ENCODE data around the gene BZW1.

DNA sequence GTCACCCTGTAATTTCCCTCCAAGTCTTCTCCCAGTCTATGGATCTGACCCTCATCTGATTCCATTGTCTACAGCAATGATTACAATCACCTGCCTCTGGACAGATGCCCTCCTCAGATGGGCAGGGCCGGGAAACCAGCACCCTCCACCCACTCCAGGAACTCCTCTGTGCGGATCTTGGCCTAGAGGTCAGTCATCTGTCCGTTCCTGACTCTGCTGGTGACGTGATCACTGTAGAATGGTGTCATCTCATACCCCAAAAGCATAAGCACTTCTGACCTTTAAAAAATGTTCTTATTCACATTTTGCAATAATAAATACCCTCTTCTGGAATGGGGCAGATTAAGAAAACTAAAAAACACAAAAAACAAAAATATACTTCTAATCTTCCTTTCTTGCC, 29.5 kb upstream of the BZW1 start:
- TF ChIP-seq, protein P1, sequence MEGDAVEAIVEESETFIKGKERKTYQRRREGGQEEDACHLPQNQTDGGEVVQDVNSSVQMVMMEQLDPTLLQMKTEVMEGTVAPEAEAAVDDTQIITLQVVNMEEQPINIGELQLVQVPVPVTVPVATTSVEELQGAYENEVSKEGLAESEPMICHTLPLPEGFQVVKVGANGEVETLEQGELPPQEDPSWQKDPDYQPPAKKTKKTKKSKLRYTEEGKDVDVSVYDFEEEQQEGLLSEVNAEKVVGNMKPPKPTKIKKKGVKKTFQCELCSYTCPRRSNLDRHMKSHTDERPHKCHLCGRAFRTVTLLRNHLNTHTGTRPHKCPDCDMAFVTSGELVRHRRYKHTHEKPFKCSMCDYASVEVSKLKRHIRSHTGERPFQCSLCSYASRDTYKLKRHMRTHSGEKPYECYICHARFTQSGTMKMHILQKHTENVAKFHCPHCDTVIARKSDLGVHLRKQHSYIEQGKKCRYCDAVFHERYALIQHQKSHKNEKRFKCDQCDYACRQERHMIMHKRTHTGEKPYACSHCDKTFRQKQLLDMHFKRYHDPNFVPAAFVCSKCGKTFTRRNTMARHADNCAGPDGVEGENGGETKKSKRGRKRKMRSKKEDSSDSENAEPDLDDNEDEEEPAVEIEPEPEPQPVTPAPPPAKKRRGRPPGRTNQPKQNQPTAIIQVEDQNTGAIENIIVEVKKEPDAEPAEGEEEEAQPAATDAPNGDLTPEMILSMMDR (IDR thresholded peaks at IDR 0.05), result no peak
- no peak for TF ChIP-seq POLR2A (IDR thresholded peaks at IDR 0.05)
- no peak for TF ChIP-seq POLR2AphosphoS5 (IDR thresholded peaks at IDR 0.05; ENCODE audit: insufficient read depth in 1 of 2, low read depth in 1 of 2)

Data from vagina (tissue), 2 donors.